HEK293 (cell line): Measurements from ENCODE around the gene TXNDC15.

Source experiments
- CTCF ChIA-PET: fragments of 350-600 bp; formaldehyde crosslinking; extraction: SDS; loops from one replicate; lab custom pipeline; 2021; ENCODE audit warnings: antibody characterized with exemption; lab: Yijun Ruan, JAX
- POLR2A ChIA-PET: fragments of 300-600 bp; formaldehyde crosslinking; extraction: SDS; loops from one replicate; lab custom pipeline; 2020; ENCODE audit warnings: antibody characterized with exemption, inconsistent platforms; lab: Yijun Ruan, JAX
- H3K27ac ChIP-seq: fragments of 200-500 bp; sonication (Bioruptor generic); 2 replicates; pipeline ENCODE4 v1.5.1; 2014; ENCODE audit warnings: low read depth, low read length, control low read depth, inconsistent platforms; ENCODE audit errors: extremely low read depth
- H3K36me3 ChIP-seq, 2 experiments: fragments of 200-500 bp in 1 of 2; sonication (Bioruptor generic) in 1 of 2; 1 replicate in 1 of 2; 2 replicates in 1 of 2; pipeline ENCODE4 v1.5.1; 2014 to 2017; ENCODE audit warnings: inconsistent platforms in 2 of 2, low read length in 2 of 2; ENCODE audit not compliant: control insufficient read depth in 2 of 2, insufficient read depth in 1 of 2
- H3K4me1 ChIP-seq: fragments of 200-500 bp; sonication (Bioruptor generic); 2 replicates; pipeline ENCODE4 v1.5.1; 2014; ENCODE audit warnings: mild to moderate bottlenecking, low read length, inconsistent platforms; ENCODE audit not compliant: control insufficient read depth, insufficient read depth
- H3K4me3 ChIP-seq: 2 replicates; pipeline ENCODE4 v1.5.1; 2011; ENCODE audit warnings: low read depth, mild to moderate bottlenecking, control low read depth, low read length, moderate library complexity
- H3K9me3 ChIP-seq: fragments of 200-500 bp; sonication (Bioruptor generic); 2 replicates; pipeline ENCODE4 v1.5.1; 2014; ENCODE audit warnings: low read depth, low read length, inconsistent platforms; ENCODE audit not compliant: control insufficient read depth, insufficient read depth
- FEZF1 ChIP-seq: fragments of 450-650 bp; formaldehyde crosslinking; IDR thresholded peaks from 2 replicates; pipeline ENCODE4 v1.5.1; 2016; ENCODE audit warnings: missing biosample characterization, missing genetic modification characterization
- GLI4 ChIP-seq: fragments of 450-650 bp; formaldehyde crosslinking; IDR thresholded peaks from 2 replicates; pipeline ENCODE4 v1.5.1; 2016; ENCODE audit warnings: missing biosample characterization, missing genetic modification characterization
- PRDM6 ChIP-seq: fragments of 450-650 bp; formaldehyde crosslinking; IDR thresholded peaks from 2 replicates; pipeline ENCODE4 v1.5.1; 2017; ENCODE audit warnings: missing biosample characterization, missing genetic modification characterization
- REST ChIP-seq: fragments of 450-650 bp; formaldehyde crosslinking; IDR thresholded peaks from 2 replicates; pipeline ENCODE4 v1.5.1; 2016; ENCODE audit warnings: missing biosample characterization, missing genetic modification characterization
- SALL2 ChIP-seq: fragments of 450-650 bp; formaldehyde crosslinking; IDR thresholded peaks from 2 replicates; pipeline ENCODE4 v1.5.0; 2017; ENCODE audit warnings: missing biosample characterization, mild to moderate bottlenecking, missing genetic modification characterization, borderline replicate concordance
- SCRT1 ChIP-seq: fragments of 450-650 bp; formaldehyde crosslinking; IDR thresholded peaks from 2 replicates; pipeline ENCODE4 v1.5.1; 2016; ENCODE audit warnings: missing biosample characterization, missing genetic modification characterization, borderline replicate concordance
- WT1 ChIP-seq: fragments of 450-650 bp; formaldehyde crosslinking; IDR thresholded peaks from 2 replicates; pipeline ENCODE4 v1.5.1; 2016; ENCODE audit warnings: missing biosample characterization, missing genetic modification characterization
- ZBTB6 ChIP-seq: fragments of 450-650 bp; formaldehyde crosslinking; IDR thresholded peaks from 2 replicates; pipeline ENCODE4 v1.5.1; 2017; ENCODE audit warnings: missing biosample characterization, missing genetic modification characterization
- ZNF10 ChIP-seq: fragments of 450-650 bp; formaldehyde crosslinking; IDR thresholded peaks from 2 replicates; pipeline ENCODE4 v1.5.1; 2017; ENCODE audit warnings: missing biosample characterization, missing genetic modification characterization
- ZNF169 ChIP-seq: fragments of 450-650 bp; formaldehyde crosslinking; IDR thresholded peaks from 2 replicates; pipeline ENCODE4 v1.5.1; 2016; ENCODE audit warnings: missing biosample characterization, missing genetic modification characterization
- ZNF184 ChIP-seq: fragments of 450-650 bp; IDR thresholded peaks from 2 replicates; pipeline ENCODE4 v1.5.1; 2018; ENCODE audit warnings: missing biosample characterization, mild to moderate bottlenecking, missing genetic modification characterization
- ZNF19 ChIP-seq: fragments of 450-650 bp; formaldehyde crosslinking; IDR thresholded peaks from 2 replicates; pipeline ENCODE4; 2016; ENCODE audit warnings: missing biosample characterization, missing genetic modification characterization, low read depth
- ZNF223 ChIP-seq: fragments of 450-650 bp; formaldehyde crosslinking; IDR thresholded peaks from 2 replicates; pipeline ENCODE4 v1.5.1; 2016; ENCODE audit warnings: missing biosample characterization, missing genetic modification characterization
- ZNF239 ChIP-seq: fragments of 450-650 bp; formaldehyde crosslinking; IDR thresholded peaks from 2 replicates; pipeline ENCODE4 v1.5.1; 2016; ENCODE audit warnings: missing biosample characterization, missing genetic modification characterization
- ZNF354C ChIP-seq: fragments of 450-650 bp; formaldehyde crosslinking; IDR thresholded peaks from 2 replicates; pipeline ENCODE4 v1.5.1; 2016; ENCODE audit warnings: missing biosample characterization, missing genetic modification characterization, low read depth, borderline replicate concordance
- ZNF37A ChIP-seq: fragments of 450-650 bp; IDR thresholded peaks from 2 replicates; pipeline ENCODE4 v1.5.1; 2018; ENCODE audit warnings: missing biosample characterization, missing genetic modification characterization
- ZNF530 ChIP-seq: fragments of 450-650 bp; formaldehyde crosslinking; IDR thresholded peaks from 2 replicates; pipeline ENCODE4 v1.5.1; 2016; ENCODE audit warnings: low read depth, missing biosample characterization, missing genetic modification characterization
- ZNF544 ChIP-seq: fragments of 450-650 bp; formaldehyde crosslinking; IDR thresholded peaks from 2 replicates; pipeline ENCODE4 v1.5.0; 2017; ENCODE audit warnings: missing biosample characterization, missing genetic modification characterization
- ZNF555 ChIP-seq: fragments of 450-650 bp; formaldehyde crosslinking; conservative IDR thresholded peaks from 2 replicates; pipeline ENCODE4 v1.5.1; 2017; ENCODE audit warnings: missing biosample characterization, mild to moderate bottlenecking, missing genetic modification characterization, inconsistent platforms
- ZNF558 ChIP-seq: fragments of 450-650 bp; formaldehyde crosslinking; IDR thresholded peaks from 2 replicates; pipeline ENCODE4 v1.5.1; 2016; ENCODE audit warnings: missing biosample characterization, missing genetic modification characterization
- ZNF561 ChIP-seq: fragments of 450-650 bp; IDR thresholded peaks from 2 replicates; pipeline ENCODE4 v1.5.1; 2018; ENCODE audit warnings: missing biosample characterization, missing genetic modification characterization, borderline replicate concordance
- ZNF600 ChIP-seq: fragments of 450-650 bp; formaldehyde crosslinking; IDR thresholded peaks from 2 replicates; pipeline ENCODE4 v1.5.1; 2016; ENCODE audit warnings: missing biosample characterization, missing genetic modification characterization
- ZNF664 ChIP-seq: fragments of 450-650 bp; formaldehyde crosslinking; IDR thresholded peaks from 2 replicates; pipeline ENCODE4 v1.5.1; 2016; ENCODE audit warnings: missing biosample characterization, missing genetic modification characterization
- ZNF791 ChIP-seq: fragments of 450-650 bp; formaldehyde crosslinking; IDR thresholded peaks from 2 replicates; pipeline ENCODE4 v1.5.1; 2016; ENCODE audit warnings: missing biosample characterization, missing genetic modification characterization
- ZSCAN18 ChIP-seq: fragments of 450-650 bp; formaldehyde crosslinking; IDR thresholded peaks from 2 replicates; pipeline ENCODE4 v1.5.1; 2016; ENCODE audit warnings: missing biosample characterization, missing genetic modification characterization

TXNDC15 gene

GRCh38 chr5:134877159-134877558 is 3.0 kb downstream of the TXNDC15 start:
- CTCF ChIA-PET = interaction anchor here (1.2 kb wide), 1 partner anchor 27 kb away, joined by 4 read pairs; the partner anchor contains the start of gene PCBD2
- H3K27ac ChIP-seq = no peak overlapping the region

GRCh38 chr5:134878403-134878802 is 4.2 kb downstream of the TXNDC15 start:
- no peak for TF ChIP-seq ZNF561
- TF ChIP-seq ZNF558 (tag by site-specific recombination) = no peak
- TF ChIP-seq ZNF555 (tag by site-specific recombination) = no peak
- TF ChIP-seq ZNF239 (tag by site-specific recombination) = no peak
- no peak for TF ChIP-seq PRDM6 (tag by site-specific recombination)
- TF ChIP-seq, all 188 proteins: peak for 0
- POLR2A ChIA-PET = no interaction called here
- H3K4me1 ChIP-seq = no peaks in the 10 kb centered on the region; the same call in 1 of the 2 replicates

More at GRCh38 chr5:134877159-134877558, 3.0 kb downstream of the TXNDC15 start:
- H3K9me3 ChIP-seq = no peaks in the 10 kb centered on the region
- no peaks in the 10 kb centered on the region; the same call in 1 of the 2 replicates for H3K4me1 ChIP-seq
- POLR2A ChIA-PET = no interaction called here
- TF ChIP-seq ZNF791 (no peak), SCRT1 (tag by site-specific recombination) (0 out of 2 replicates have a peak, but pooled peaks have one; percentile 64), ZNF544 (tag by site-specific recombination) (0 out of 2 replicates have a peak, but pooled peaks have one; percentile 8)
- peaks cover 0 to 13% of the 10 kb centered on the region in 2 experiments; a peak in 1 of 3 replicates for H3K36me3 ChIP-seq
- no peak overlapping the region for H3K4me3 ChIP-seq

GRCh38 chr5:134879456-134879855 is 5.3 kb downstream of the TXNDC15 start:
- CTCF ChIA-PET = interaction anchor here (0.6 to 1.7 kb wide), 4 partner anchors 13 to 91 kb away, joined by 3 to 6 read pairs (median 4); no protein-coding TSS in a partner anchor
- no peak overlapping the region for H3K4me3 ChIP-seq
- H3K36me3 ChIP-seq = peaks cover 0 to 13% of the 10 kb centered on the region in 2 experiments; a peak in 1 of 3 replicates
- no peaks in the 10 kb centered on the region for H3K9me3 ChIP-seq
- no peak overlapping the region for H3K27ac ChIP-seq
- no peaks in the 10 kb centered on the region; the same call in 1 of the 2 replicates for H3K4me1 ChIP-seq
- POLR2A ChIA-PET = no interaction called here
- no peak for TF ChIP-seq WT1 (tag by site-specific recombination)
- no peak for TF ChIP-seq ZBTB6 (tag by site-specific recombination)
- TF ChIP-seq ZNF530 (tag by site-specific recombination) = no peak
- TF ChIP-seq REST (tag by site-specific recombination) = no peak
- TF ChIP-seq ZNF19 = no peak
- TF ChIP-seq ZNF184 (tag by site-specific recombination) = no peak
- no peak for TF ChIP-seq ZNF354C
- no peak for TF ChIP-seq ZSCAN18
- TF ChIP-seq ZNF169 (tag by site-specific recombination) = no peak
- TF ChIP-seq ZNF223 (tag by site-specific recombination) = no peak
- 0 out of 2 replicates have a peak, but pooled peaks have one; percentile 15 for TF ChIP-seq ZNF600 (tag by site-specific recombination)
- TF ChIP-seq FEZF1 = 0 out of 2 replicates have a peak, but pooled peaks have one; percentile 13
- no peak for TF ChIP-seq ZNF664 (tag by site-specific recombination)
- TF ChIP-seq ZNF10 = no peak
- TF ChIP-seq GLI4 = no peak
- no peak for TF ChIP-seq ZNF37A (tag by site-specific recombination)
- TF ChIP-seq SALL2 (tag by site-specific recombination) = no peak

More at GRCh38 chr5:134878403-134878802, 4.2 kb downstream of the TXNDC15 start:
- peaks cover 0 to 13% of the 10 kb centered on the region in 2 experiments; a peak in 1 of 3 replicates for H3K36me3 ChIP-seq
- CTCF ChIA-PET = interaction anchor here (0.6 to 1.7 kb wide), 3 partner anchors 26 to 338 kb away, joined by 3 to 4 read pairs (median 4); no protein-coding TSS in a partner anchor
- no peak overlapping the region for H3K4me3 ChIP-seq
- no peak overlapping the region for H3K27ac ChIP-seq
- H3K9me3 ChIP-seq = no peaks in the 10 kb centered on the region
